HFF-Myc (cell line): ENCODE results near the gene SEC11A.
A peak's percentile ranks its signal among the peaks of the same experiment; 100 is the strongest.

Source experiments
- DNase-seq: peaks from one replicate; pipeline ENCODE4 v3.0.0-alpha.2; 2011; ENCODE audit warnings: low read depth; ENCODE audit errors: extremely low read depth
- H3K4me3 ChIP-seq: replicated peaks from 2 replicates; pipeline ENCODE4 v1.5.1; 2011; ENCODE audit warnings: low read depth, mild to moderate bottlenecking, control low read depth, low read length
- CTCF ChIP-seq: IDR thresholded peaks from 2 replicates; pipeline ENCODE4 v1.5.1; 2012; ENCODE audit warnings: mild to moderate bottlenecking, low read depth, low read length, control low read depth; ENCODE audit errors: missing control alignments

Gene SEC11A

DNA sequence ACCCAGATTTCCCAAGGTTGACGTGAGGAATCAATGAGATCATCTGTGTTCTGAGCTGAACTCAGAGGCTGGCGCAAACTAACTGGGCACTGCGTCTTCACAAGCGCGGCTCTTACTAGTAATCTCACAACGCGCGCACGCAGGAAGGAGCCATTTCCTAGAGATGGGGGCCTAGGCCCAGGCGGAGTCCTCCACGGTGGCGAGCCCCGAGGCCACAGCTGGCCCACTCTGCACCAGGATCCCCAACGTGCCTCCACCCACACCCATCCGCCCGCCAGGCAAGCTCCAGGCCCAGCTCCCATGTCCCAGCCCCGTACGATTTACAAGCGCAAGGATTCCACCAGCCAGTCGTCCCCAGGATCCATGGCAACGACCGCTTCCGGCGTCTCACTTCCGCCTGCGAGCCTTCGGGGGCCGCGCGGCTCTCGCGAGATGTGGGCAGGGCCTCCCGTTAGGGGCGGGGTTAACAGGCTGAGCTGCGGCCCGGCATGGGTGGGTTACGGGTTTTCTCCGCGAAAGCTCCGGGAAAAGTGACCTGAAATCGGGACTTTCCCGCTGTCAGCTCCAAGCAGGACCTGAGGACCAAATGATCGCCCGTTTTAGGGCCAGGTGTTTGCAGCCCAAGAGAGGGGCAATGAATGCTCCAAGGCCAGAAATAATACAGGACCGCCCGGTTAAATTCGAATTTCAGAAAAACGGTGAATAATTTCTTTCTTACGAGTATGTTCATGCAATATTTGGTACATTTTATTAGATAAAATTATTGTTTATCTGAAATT is 61.8 kb downstream of the SEC11A start, which contains the start of gene WDR73:
TSS of gene WDR73 (minus strand) at position 374 of the 779 bp plus-strand sequence. CDS start at position 365, 9 bp downstream.
- no peak for DNase-seq
- H3K4me3 ChIP-seq: peak within 1 kb of the TSS; percentile 68
- TF ChIP-seq CTCF: no peak

GRCh38 chr15:84653584-84653909 is 62.4 kb downstream of the SEC11A start:
- no peak for TF ChIP-seq CTCF
- peak overlapping the region; percentile 68 for H3K4me3 ChIP-seq
- no peak for DNase-seq

DNA sequence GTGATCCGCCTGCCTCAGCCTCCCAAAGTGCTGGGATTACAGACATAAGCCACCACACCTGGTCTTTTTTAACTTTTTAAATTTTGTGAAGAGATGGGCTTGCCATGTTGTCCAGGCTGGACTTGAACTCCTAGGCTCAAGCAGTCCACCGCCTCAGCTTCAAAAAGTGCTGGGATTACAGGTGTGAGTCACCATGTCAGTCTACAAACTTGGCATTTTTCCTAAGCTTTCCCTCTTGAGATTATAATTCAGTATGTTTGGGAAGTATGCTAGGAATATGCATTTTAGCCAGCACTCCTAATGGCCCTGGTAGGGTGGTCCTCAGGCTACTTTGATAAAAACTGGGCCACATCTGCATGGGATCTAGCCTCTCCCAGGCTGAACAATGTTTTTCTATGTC is 66.2 kb downstream of the SEC11A start:
- no peak for DNase-seq
- no peak for TF ChIP-seq CTCF
- no peak overlapping the region for H3K4me3 ChIP-seq

GRCh38 chr15:84648539-84648938 is 67.4 kb downstream of the SEC11A start:
- DNase-seq: no peak
- no peak overlapping the region for H3K4me3 ChIP-seq
- TF ChIP-seq CTCF: no peak

DNA sequence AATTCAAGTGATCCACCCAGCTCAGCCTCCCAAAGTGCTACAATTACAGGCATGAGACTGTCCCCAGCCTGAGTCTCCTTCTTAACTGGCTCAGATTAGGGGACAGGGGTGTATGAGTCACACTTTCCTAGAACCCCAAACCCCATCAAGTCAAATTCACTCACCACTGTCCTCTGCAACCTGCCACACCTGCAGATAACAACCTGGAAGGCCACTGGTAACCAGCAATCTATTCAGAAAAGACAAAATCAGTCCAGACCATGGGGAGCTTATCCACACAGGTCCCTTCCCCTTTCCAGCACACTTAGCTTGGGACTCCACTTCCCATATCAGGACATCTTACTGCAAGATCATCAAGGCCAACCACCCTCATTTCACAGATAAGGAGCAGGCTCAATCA is 68.2 kb downstream of the SEC11A start:
- DNase-seq: no peak
- no peak for TF ChIP-seq CTCF
- no peak overlapping the region for H3K4me3 ChIP-seq

DNA sequence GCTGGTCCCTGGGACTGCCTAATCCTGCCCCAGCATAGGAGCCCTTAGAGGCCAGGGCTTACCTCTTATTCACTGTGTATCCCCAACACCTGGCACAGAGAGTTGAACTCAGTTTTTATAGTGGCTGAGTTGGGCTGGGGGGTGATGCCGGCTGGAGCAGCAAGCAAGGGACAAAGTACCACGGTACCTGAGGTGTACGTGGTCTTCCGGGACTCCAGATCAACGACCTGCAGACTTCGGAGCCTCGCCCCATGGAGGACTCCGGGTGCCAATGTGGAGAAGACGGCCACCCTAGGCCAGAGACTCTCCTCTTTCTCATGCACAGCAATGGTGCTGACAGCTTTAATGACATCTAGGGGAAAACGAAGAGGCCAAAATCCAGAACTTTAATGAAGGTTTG is 69.9 kb downstream of the SEC11A start:
- no peak for DNase-seq
- no peak for TF ChIP-seq CTCF
- no peak overlapping the region for H3K4me3 ChIP-seq

- no peak for DNase-seq
- no peak overlapping the region for H3K4me3 ChIP-seq
- TF ChIP-seq CTCF: no peak
Observed at GRCh38 chr15:84645496-84645895, 70.4 kb downstream of the SEC11A start.
